Measurements from ENCODE around the gene ST6GALNAC2.

DNA sequence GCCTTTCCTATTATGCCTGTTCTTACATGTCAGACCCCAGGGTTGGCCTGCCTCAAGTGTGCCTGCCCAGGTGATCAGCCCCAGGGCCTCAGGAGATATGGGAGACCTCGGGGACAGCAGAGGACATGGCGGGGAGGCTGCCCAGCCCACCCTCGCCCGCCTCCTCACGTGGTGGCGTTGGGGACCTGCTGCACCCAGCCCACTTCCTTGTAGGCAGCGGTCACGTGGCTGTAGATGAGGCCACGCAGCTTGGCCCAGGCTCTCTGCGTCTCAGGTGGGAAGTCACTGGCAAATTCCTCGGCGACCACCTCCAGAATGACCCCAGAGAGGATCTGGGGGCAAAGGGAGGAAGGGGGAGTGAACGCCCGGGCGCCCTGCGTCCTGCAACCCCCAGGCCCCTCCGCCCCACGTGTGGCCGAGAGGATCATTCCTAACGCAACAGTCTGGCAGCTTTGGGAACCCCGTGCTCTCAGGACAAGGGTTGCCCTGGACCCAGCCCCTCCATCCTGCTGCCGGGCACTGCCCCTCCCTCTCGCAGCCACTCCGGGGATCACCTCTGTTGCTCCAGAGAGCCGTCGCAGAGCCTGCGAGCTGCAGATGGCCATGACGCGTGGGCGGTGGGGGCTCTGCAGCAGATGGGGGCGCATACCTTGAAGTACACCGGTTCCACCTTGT is 54.7 kb downstream of the ST6GALNAC2 start:
- TF ChIP-seq CTCF (IDR thresholded peaks at IDR 0.05) (no peak), POLR2A (IDR thresholded peaks at IDR 0.05) (no peak), POLR2AphosphoS5 (IDR thresholded peaks at IDR 0.05) (no peak), EP300 (IDR thresholded peaks at IDR 0.05) (no peak)
